HUDEP-2 (cell line): ENCODE data around the gene TM7SF3.
A peak's percentile ranks its signal among the peaks of the same experiment; 100 is the strongest.

Experiments used
- DNase-seq, 76 experiments: peaks; one replicate each; lab custom pipeline; 2025; ENCODE audit not compliant: unreplicated experiment in 76 of 76; lab: John Stamatoyannopoulos, UW

Gene TM7SF3

DNA sequence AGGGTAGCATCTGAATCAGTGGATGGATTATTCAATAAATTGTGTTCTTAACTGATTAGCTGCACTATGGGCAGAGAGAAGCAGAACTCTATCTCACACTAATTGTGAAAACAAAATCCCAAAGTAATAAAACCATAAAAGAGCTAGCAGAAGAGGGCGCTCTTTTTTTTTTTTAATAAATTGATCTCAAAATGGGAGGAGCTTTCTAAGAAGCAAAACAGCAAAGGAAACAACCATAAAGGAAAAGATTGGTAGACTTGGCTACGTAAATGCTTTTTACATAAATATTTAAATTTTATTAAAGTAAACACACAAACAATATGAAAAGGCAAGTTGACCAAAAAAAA, 1.5 kb upstream of the TM7SF3 start:
- DNase-seq, result peak in 25 of 76 experiments; percentile 8 to 64 (median 32)

DNA sequence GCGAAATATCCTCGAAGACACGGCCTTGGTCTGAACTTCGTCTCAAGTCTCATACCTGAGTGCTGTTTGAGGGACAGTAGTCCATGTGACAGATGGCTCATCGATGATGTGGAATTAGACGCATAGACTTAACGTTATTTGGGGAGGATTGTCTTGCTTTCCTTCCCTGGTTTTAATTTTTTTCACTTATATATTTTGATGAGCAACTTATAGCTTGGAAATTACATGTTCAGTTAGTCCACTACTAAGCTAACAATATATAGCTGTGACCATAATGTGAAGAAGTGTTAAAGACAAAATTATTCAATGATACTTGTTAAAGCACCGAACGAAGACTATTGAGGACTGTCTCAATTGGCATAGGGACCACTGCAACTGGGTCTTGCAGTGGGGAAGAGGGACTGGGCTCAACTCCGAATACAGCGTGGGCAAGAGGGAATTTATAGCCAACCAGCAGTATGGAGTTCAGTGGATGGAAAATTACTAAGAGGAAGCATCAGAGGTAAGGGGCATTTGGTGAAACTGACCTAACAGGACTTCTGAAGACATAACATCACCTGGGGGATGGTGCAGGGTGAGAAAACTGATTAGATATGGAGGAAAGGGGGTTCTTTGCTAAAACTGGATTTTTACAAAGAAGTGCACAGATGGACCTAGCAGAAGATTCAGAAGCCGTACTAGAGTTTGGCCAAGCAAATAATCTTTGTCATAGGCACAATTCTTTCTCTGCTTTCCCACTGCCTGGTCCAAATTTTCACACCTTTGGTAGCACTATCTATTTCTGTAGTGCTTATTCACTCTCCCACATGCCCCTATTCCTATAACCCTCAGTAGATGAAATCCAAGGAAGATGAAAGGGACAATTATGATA, 910 bp upstream of the TM7SF3 start:
- peak in 13 of 76 experiments; percentile 10 to 69 (median 52) for DNase-seq

DNA sequence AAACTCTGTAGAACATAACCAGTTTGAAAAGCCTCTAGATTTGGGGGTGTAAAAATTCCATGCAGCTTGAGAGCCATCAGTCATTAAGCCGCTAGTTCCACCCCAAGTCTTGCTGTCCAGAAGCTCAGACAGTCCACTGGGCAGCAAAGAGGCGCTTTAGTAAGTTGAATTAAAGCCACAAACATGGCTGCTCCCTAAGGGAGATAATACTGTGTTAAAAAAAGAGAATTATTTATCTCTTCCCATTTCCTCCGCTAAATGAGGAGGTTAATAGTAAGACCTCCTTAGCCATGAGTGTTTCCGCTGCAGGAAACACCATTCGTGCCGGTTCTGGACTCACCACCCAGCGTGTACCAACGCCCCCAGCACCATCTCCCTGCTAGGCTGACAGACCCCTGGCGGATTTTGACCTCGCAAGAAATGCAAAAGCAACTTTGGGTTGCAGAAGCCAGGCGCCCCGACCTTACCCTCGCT, 536 bp downstream of the TM7SF3 start:
- DNase-seq, result peak in 11 of 76 experiments; percentile 29 to 66 (median 57)

DNA sequence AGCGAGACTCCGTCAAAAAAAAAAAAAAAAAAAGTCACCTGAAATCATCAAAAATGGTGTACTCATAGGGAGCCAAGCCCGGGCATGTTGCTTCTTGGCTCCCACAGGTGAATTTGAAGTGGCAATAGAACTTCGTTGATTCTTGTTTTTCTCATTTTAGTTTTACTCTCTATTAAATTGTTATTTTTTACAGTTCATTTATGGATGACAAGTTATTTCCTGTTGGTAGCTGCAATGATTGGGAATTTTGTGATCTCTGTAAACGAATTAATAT, 1.3 kb downstream of the TM7SF3 start:
- DNase-seq, result peak in 1 of 76 experiments; percentile 11

DNA sequence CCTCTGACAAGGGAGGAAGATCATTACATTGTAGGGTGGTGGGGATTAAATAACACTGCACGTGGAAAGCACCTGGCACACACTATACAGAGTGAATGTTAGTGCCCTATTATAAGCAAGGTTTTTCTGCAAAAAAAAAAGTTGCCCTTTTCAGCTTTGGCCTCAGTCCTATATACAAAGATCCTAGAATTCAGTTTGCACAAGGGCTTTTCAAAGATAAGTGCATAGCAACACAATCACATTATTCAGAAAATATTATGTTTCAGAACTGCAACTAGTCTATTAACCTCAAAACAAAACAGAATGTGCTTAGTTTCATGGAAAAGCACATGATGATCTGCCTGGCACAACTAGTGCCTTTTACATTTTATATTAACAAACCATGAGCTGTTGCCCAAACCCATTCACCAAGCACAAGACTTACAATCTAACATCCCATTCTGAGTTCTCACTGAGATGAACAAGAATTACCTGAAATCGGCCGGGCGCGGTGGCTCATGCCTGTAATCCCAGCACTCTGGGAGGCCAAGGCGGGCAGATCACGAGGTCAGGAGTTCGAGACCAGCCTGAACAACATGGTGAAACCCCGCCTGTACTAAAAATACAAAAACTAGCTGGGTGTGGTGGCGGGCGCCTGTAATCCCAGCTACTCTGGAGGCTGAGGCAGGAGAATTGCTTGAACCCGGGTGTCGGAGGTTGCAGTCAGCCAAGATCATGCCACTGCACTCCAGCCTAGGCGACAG, 1.8 kb downstream of the TM7SF3 start:
- peak in 1 of 76 experiments; percentile 10 for DNase-seq

DNA sequence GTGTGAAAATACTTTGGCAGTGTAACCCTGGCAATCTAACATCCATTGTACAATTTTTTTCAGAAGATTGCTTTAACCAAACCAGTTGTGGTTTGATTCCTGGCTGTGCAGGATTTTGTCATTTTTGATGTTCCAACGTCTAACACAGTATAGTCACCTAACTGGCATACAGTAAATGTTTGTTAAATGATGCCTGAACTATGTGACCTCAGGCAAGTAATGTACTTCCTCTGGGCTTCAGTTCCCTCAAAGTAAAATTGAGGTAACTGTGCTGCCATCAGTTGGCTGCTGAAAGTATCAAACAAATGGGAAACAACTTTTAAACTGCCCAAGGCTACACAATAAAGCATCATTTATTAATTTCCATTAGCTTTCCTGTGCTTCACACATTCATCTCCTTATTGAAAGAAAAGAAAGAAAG, 4.3 kb downstream of the TM7SF3 start:
- DNase-seq, result peak in 2 of 76 experiments; percentile 9 to 11

DNA sequence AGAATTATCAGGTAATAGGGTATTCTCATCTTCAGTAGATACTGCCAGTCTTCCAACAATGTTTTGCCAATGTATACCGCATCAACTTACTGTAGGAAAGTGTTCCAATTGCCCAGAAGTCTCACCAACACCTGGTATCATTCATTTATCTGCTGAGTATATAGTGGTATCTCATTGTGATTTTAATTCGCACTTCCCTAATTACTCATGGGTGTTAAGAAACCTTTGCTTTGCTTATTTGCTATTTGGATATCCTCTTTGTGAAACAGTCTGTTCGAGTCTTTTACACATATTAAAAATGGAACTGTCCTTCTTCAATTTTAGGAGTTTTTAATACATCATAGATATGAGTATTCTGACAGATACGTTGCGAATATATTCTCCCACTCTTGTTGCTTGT, 6.1 kb downstream of the TM7SF3 start:
- DNase-seq, result no peak

DNA sequence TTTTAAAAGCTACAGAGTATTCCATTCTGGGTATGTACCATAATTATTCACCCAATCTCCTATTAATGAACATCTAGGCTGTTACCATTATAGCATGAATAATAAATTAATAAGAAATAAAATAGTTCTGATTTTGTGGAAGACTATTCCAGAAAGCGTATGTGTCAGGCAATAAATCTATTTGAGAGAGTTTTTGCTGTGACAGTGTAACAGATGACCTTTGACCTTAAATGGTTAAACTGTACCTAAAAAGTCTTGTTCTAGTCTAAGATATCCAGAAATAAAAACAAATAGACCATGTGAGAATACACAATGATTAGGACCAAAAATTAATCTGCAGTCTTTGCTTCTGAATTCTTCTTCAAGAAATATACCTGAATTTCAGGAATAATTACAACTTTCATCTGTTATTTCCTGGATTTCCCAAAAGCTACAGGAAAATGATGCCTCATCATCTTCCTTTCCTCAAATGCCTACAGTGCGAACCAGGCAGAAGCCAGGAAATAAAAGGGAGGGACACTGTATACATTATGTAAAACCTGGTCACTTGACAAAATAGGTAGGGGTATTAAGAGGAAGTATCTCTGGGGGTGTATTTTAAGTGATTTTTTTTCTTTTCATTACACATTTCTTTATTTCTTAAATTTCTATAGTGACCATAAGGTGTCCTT, 7.3 kb downstream of the TM7SF3 start:
- no peak for DNase-seq

DNA sequence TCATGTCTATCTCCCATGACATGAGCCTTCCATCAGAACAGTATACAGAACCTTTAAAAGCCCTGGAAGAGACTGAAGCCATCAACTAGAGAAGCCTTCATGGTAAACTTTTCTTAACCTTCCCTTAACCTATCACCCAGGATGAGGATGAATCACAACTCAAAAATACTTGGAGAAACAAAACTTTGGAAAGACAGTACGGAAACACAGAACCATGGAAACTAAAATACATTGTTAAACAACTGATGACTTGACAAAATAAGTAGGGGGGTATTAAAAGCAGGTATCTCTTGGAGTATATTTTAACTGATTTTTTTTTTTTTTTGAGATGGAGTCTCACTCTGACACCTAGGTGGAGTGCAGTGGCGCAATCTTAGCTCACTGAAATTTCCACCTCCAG, 8.7 kb downstream of the TM7SF3 start:
- no peak for DNase-seq

DNA sequence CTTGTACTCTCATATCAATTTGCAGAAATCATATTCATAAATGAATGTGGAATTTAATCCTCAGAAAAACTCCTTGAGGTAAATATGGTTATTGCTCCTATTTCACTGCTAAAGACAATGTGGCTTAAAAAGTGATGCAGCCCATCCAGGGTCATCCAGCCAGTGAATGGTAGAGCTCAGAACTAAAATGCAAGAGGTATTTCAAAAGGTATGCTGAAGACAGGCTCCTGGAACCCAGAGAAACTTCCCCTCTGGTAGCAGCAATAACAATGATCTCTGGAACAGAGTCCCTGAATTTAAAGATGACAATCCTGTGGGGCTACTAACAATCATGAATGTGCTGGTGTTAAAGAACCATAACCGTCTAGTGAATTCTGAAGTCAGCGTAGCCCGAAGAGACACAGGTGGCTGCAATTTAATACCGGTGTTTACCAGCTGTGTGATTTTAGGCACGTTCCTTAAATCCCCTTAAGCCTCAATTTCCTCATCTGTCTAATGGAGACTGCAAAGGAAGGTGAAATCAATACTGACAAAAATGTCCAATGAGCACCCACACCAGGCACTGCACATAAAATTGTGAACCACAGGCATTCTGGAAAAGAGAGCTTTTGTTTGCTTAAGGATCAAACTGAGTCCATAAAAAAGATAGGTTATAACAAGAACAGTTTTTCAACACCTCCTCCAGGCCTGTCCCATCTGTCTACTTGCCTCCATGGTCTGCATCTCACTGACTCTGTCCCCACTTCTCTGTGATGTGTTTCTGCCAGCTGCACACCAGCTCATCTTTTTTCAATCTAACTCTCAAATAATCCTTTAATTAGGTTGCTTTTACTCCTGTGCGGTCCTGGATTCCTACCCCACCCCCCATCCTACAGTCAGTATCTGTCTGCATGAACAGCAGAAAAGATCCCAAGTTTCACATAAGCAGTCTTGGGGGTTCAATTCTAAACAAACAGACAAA, 10.5 kb downstream of the TM7SF3 start:
- DNase-seq, result no peak

DNA sequence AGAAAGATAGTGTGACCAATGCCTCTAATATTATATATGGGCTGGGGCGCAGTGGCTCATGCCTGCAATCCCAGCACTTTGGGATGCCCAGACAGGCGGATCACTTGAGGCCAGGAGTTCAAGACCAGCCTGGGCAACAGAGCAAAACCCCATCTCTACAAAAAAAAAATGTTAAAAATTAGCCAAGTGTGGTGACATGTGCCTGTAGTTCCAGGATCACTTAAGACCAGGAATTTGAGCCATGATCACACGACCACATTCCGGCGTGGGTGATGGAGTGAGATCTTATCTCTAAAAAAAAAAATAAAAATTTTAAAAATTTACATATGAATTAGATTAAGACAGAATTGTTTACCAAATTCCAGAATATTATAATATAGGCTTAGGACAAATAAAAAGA, 12.0 kb downstream of the TM7SF3 start:
- no peak for DNase-seq

DNA sequence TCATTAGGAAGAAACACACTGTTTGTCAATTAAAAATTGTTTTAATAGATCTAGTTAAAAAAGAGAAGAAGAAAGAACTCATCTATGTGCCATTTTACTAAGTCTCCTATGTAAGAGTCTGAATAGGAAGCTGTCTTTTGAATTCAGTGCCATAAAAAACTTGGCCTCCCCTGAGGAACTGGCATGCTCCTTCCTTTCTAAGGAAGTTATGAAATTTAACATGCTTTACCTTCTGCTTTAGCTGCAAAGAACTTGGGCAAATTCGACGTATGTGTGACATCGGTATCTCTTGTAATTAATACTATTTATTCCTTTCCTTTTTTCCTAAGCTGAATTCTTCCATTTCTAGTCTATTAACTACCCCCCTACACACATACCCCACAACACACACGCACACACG, 12.5 kb downstream of the TM7SF3 start:
- no peak for DNase-seq

DNA sequence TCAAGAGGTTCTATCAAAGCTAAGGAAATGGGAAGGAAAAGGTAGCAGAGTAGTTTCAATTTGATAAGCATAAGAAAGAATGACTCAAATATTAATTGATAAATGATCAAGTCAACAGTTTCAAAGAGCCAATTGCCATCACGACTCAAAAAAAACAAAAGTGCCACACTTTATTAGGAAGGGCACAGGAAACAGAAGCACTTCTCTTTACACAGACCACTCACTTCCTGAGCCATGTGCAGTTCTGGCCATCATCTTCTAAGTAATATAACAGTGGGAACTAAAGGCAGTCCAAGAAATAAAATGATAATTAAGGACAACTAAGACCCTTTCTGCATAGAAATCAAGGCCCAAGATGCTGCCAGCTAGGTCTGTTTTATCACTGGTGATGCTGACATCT, 13.2 kb downstream of the TM7SF3 start:
- DNase-seq, result no peak

DNA sequence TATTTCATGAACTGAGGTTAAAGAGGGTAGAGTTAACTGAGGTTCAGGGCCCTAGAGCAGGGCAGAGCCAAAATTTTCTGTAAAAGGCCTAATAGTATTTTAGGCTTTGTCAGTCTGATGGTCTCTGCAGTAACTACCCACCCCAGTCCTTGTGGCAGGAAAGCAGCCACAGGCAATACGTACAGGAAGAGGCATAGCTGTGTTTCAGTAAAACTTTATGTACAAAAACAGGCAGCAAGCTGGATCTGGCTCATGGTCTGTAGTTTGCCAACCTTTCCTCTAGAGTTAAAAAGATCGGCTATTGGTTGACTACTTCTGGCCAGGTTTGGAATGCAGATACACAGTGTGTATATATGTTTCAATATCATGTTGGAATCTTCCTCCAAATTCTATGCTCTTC, 17.2 kb downstream of the TM7SF3 start:
- no peak for DNase-seq

DNA sequence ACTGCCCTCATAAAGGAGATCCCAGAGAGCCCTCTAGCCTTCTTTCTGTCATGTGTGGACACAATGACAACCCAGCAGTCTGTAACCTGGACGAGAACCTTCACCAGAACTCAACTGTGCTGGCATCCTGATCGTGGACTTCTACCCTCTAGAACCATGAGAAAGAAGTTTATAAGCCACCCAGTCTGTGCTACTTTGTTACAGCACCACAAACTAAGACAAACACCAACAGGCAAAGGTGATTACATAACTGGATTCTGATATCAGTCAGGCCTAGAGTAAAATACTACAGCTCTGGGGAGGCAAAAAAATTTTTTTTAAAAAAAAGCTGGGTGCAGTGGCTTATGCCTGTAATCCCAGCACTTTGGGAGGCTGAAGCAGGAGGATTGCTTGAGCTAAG, 18.5 kb downstream of the TM7SF3 start:
- DNase-seq, result no peak

DNA sequence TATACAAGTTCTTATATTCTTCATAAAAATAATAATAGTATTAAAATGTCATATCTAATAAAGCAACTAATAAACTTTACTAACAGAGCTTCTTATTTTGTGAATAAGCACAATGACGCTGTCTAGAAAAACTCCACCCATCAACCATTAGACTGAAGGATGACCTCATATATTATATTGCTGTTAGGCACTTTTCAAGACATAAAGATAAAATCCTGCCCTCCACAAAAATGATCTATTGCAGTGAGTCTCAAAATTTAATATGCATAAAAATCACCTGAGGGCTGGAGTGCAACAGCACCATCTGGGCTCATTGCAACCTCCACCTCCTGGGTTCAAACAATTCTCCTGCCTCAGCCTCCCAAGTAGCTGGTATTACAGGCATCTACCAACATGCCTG, 20.1 kb downstream of the TM7SF3 start:
- no peak for DNase-seq

DNA sequence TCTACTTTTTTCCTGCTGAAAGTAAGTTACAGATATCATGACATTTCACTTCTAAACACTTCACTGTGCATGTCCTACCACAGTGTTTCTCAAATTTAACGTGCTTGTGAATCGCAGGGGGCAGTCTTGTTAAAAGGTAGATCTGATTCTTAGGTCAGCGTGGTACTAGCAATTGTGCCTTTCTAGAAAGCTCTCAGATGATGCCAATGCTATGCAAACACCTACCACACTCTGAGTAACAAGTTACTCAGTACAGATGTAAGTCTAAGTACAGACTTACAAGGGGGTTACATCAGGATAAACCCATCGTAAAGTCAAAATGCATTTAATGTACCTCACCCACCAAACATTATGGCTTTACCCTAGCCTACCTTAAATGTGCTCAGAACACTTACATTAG, 22.4 kb downstream of the TM7SF3 start:
- no peak for DNase-seq

DNA sequence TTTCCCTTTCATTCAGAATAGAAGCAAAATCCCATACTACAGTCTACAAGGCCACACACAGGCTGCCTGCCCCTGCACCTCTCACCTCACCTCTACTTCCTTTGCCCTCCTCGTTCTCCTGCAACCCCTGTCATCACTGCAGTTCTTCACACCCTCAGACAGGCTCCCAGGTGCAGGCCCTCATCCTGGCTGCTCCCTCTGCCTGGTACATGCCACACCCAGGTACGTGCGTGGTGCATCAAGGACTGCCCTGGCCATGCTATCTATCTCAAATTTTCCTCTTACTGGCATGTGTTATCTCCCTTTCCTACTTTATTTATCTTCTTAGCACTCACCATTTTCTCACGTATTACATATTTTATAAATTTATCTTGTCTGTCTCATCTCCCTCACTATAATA, 24.3 kb downstream of the TM7SF3 start:
- DNase-seq, result no peak

DNA sequence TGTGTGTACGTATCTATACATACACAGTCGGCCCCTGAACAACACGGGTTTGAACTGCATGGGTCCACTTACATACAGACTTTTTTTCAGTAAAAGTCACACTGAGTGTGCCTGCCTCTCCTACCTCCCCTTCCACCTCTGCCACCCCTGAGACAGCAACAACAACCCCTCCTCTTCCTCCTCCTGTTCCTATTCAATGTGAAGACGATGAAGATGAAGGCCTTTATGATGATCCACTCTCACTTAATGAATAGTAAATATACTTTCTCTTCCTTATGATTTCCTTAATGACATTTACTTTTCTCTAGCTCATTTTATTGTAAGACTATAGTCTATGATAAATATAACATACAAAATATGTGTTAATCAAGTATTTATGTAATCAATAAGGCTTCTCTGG, 25.5 kb downstream of the TM7SF3 start:
- DNase-seq, result no peak

DNA sequence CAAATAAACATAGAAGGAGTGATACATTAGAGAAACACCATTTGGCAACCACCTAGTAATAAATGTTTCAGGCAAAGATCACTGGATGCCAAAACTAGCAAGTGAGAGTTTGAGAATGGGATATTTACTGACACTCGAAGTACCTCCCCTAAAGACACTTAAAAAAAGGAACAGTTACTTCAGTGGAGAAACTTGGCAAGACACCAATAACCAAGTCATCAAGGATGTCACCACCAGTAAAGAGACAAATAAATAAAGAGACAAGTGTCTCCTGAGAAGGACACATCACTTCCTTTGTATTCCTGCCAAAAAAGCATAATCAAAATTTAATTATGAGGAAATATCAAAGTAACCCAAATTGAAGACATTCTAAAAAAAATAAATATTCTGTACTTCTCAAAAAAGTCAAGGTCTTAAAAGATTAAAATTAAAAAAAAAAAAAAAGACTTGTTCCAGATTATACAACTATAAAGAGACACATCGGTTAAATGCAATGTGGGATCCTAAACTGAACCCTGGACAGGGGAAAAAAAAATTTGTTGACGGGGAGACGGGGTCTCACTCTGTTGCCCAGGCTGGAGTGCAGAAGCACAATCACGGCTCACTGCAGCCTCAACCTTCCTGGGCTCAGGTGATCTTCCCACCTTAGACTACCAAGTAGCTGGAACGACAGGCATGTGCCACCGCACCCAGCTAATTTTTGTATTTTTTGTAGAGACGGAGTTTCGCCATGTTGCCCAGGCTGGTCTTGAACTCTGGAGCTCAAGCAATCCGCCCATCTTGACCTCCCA, 26.4 kb downstream of the TM7SF3 start:
- peak in 26 of 76 experiments; percentile 2 to 62 (median 26) for DNase-seq
